ENCODE results near the gene BANF2.

Gene BANF2

GRCh38 chr20:17675519-17676377 lies 24.0 kb upstream of the BANF2 start:
- Histone ChIP-seq H3K4me1 (peaks cover 20 to 60% (median 39%) of the 10 kb centered on the region in 10 experiments), H3K4me2 (no peak overlapping the region), H3K36me3 (peaks cover 39 to 88% (median 76%) of the 10 kb centered on the region in 11 experiments), H4K20me1 (peaks cover 34 to 99% (median 91%) of the 10 kb centered on the region in 11 experiments; a peak in 20 of 22 replicates), H3K4me3 (no peak overlapping the region), H3K9ac (no peak overlapping the region; a peak in 1 of 22 replicates), H3K27me3 (no peaks in the 10 kb centered on the region), H3K9me3 (replicated peaks in 1 of 11) (peaks cover 0 to 8% (median 0%) of the 10 kb centered on the region in 11 experiments; a peak in 3 of 22 replicates), H3K27ac (no peak overlapping the region)
- peak in 1 of 11 experiments; percentile 7; a peak in 1 of 22 replicates for TF ChIP-seq Cebpa-rat (IDR thresholded peaks at IDR 0.05)

GRCh38 chr20:17676378-17676759 lies 23.4 kb upstream of the BANF2 start:
- no peak overlapping the region for H3K4me3 ChIP-seq
- peaks cover 34 to 98% (median 87%) of the 10 kb centered on the region in 11 experiments; a peak in 20 of 22 replicates for H4K20me1 ChIP-seq
- no peak overlapping the region for H3K4me2 ChIP-seq
- peaks cover 15 to 54% (median 36%) of the 10 kb centered on the region in 10 experiments for H3K4me1 ChIP-seq
- 0 out of 22 replicates have a peak overlapping the region, but pooled peaks of 1 of the 11 experiments have one; percentile 7 for H3K27ac ChIP-seq
- no peak for TF ChIP-seq Cebpa-rat (IDR thresholded peaks at IDR 0.05)
- H3K9ac ChIP-seq = no peak overlapping the region; a peak in 1 of 22 replicates
- H3K36me3 ChIP-seq = peaks cover 39 to 83% (median 75%) of the 10 kb centered on the region in 11 experiments
- no peaks in the 10 kb centered on the region for H3K27me3 ChIP-seq
- H3K9me3 ChIP-seq (replicated peaks in 1 of 11) = peaks cover 0 to 8% (median 0%) of the 10 kb centered on the region in 11 experiments; a peak in 3 of 22 replicates

GRCh38 chr20:17676942-17677341 lies 22.8 kb upstream of the BANF2 start:
- no peak for TF ChIP-seq Cebpa-rat (IDR thresholded peaks at IDR 0.05)
- H3K9me3 ChIP-seq (replicated peaks in 1 of 11) = peaks cover 0 to 2% (median 0%) of the 10 kb centered on the region in 11 experiments; a peak in 1 of 22 replicates
- peaks cover 39 to 77% (median 69%) of the 10 kb centered on the region in 11 experiments for H3K36me3 ChIP-seq
- H3K4me3 ChIP-seq = no peak overlapping the region
- H3K27me3 ChIP-seq = no peaks in the 10 kb centered on the region
- H4K20me1 ChIP-seq = peaks cover 34 to 93% (median 82%) of the 10 kb centered on the region in 11 experiments; a peak in 20 of 22 replicates
- H3K4me2 ChIP-seq = no peak overlapping the region
- no peak overlapping the region for H3K27ac ChIP-seq
- H3K9ac ChIP-seq = no peak overlapping the region
- H3K4me1 ChIP-seq = peaks cover 15 to 48% (median 33%) of the 10 kb centered on the region in 10 experiments

- Histone ChIP-seq H4K20me1 (peaks cover 31 to 79% (median 68%) of the 10 kb centered on the region in 11 experiments; a peak in 20 of 22 replicates), H3K9ac (no peak overlapping the region), H3K4me3 (no peak overlapping the region), H3K27ac (no peak overlapping the region), H3K36me3 (peaks cover 34 to 65% (median 56%) of the 10 kb centered on the region in 11 experiments), H3K4me2 (no peak overlapping the region), H3K4me1 (peaks cover 20 to 43% (median 28%) of the 10 kb centered on the region in 10 experiments), H3K27me3 (no peaks in the 10 kb centered on the region), H3K9me3 (replicated peaks in 1 of 11) (no peaks in the 10 kb centered on the region)
- no peak for TF ChIP-seq Cebpa-rat (IDR thresholded peaks at IDR 0.05)
Measured at GRCh38 chr20:17678295-17678694, 21.5 kb upstream of the BANF2 start.

- H3K4me2 ChIP-seq = peak overlapping the region in 8 of 11 experiments; percentile 2 to 99 (median 97); a peak in 6 of 22 replicates
Measured at GRCh38 chr20:17678886-17679285, 20.9 kb upstream of the BANF2 start.

GRCh38 chr20:17679941-17680835 lies 19.6 kb upstream of the BANF2 start:
- Histone ChIP-seq H3K4me1 (peaks cover 20 to 50% (median 28%) of the 10 kb centered on the region in 10 experiments), H4K20me1 (peaks cover 19 to 62% (median 51%) of the 10 kb centered on the region in 11 experiments; a peak in 19 of 22 replicates), H3K4me3 (peak overlapping the region; percentile 75 to 94 (median 85)), H3K4me2 (peak overlapping the region; percentile 89 to 99 (median 97)), H3K9ac (peak overlapping the region; percentile 87 to 95 (median 93)), H3K27me3 (no peaks in the 10 kb centered on the region), H3K27ac (peak overlapping the region; percentile 82 to 93 (median 88)), H3K9me3 (replicated peaks in 1 of 11) (no peaks in the 10 kb centered on the region), H3K36me3 (peaks cover 30 to 47% (median 43%) of the 10 kb centered on the region in 11 experiments)
- TF ChIP-seq Cebpa-rat (IDR thresholded peaks at IDR 0.05) = no peak

More at GRCh38 chr20:17678886-17679285, 20.9 kb upstream of the BANF2 start:
- Histone ChIP-seq H3K36me3 (peaks cover 30 to 60% (median 52%) of the 10 kb centered on the region in 11 experiments), H3K27ac (no peak overlapping the region), H3K9ac (no peak overlapping the region), H3K9me3 (replicated peaks in 1 of 11) (no peaks in the 10 kb centered on the region), H4K20me1 (peaks cover 31 to 74% (median 63%) of the 10 kb centered on the region in 11 experiments; a peak in 20 of 22 replicates), H3K4me3 (no peak overlapping the region), H3K27me3 (no peaks in the 10 kb centered on the region), H3K4me1 (peaks cover 20 to 47% (median 28%) of the 10 kb centered on the region in 10 experiments)
- TF ChIP-seq Cebpa-rat (IDR thresholded peaks at IDR 0.05) = no peak

GRCh38 chr20:17680836-17681725 lies 18.7 kb upstream of the BANF2 start:
- no peak for TF ChIP-seq Cebpa-rat (IDR thresholded peaks at IDR 0.05)
- Histone ChIP-seq H3K27me3 (no peaks in the 10 kb centered on the region), H4K20me1 (peaks cover 10 to 53% (median 42%) of the 10 kb centered on the region in 11 experiments; a peak in 18 of 22 replicates), H3K9me3 (replicated peaks in 1 of 11) (no peaks in the 10 kb centered on the region), H3K4me3 (peak overlapping the region; percentile 75 to 94 (median 85)), H3K4me1 (peaks cover 20 to 42% (median 25%) of the 10 kb centered on the region in 10 experiments), H3K9ac (peak overlapping the region; percentile 87 to 95 (median 93)), H3K4me2 (peak overlapping the region; percentile 89 to 99 (median 97)), H3K36me3 (peaks cover 24 to 38% (median 34%) of the 10 kb centered on the region in 11 experiments), H3K27ac (peak overlapping the region; percentile 82 to 93 (median 88))

All from BLaER1 treated with 17β-estradiol and CSF1 and Interleukin-3, amounts not matched to agents 10 nM and 100 nM (cell line).